Muscle layer of duodenum (tissue), 2 donors: Measurements from ENCODE around the gene SECISBP2.

Source experiments
- H3K27ac ChIP-seq: one replicate; pipeline ENCODE4 v1.7.0; 2013; ENCODE audit warnings: mild to moderate bottlenecking, low read length
- H3K27me3 ChIP-seq: one replicate; pipeline ENCODE4 v1.7.0; 2013; ENCODE audit warnings: low read depth, mild to moderate bottlenecking, control low read depth, low read length
- H3K36me3 ChIP-seq, 2 donors: one replicate each; pipeline ENCODE4 v1.7.0; 2013; ENCODE audit warnings: low read length in 2 of 2, control low read depth in 1 of 2, mild to moderate bottlenecking in 1 of 2; ENCODE audit not compliant: insufficient read depth in 2 of 2, control insufficient read depth in 1 of 2
- H3K4me1 ChIP-seq, 2 donors: one replicate each; pipeline ENCODE4 v1.7.0; 2013; ENCODE audit warnings: low read length in 2 of 2, mild to moderate bottlenecking in 2 of 2, control low read depth in 1 of 2, moderate library complexity in 1 of 2; ENCODE audit not compliant: insufficient read depth in 2 of 2, control insufficient read depth in 1 of 2
- H3K4me3 ChIP-seq, 2 donors: one replicate each; pipeline ENCODE4 v1.7.0; 2013; ENCODE audit warnings: low read length in 2 of 2, low read depth in 1 of 2, mild to moderate bottlenecking in 1 of 2
- H3K9me3 ChIP-seq, 2 donors: one replicate each; pipeline ENCODE4 v1.7.0; 2013; ENCODE audit warnings: low read length in 2 of 2, control low read depth in 1 of 2, mild to moderate bottlenecking in 1 of 2; ENCODE audit not compliant: control insufficient read depth in 1 of 2
- donor health status: healthy.

SECISBP2 gene

GRCh38 chr9:89359751-89360261, 41.5 kb downstream of the SECISBP2 start:
- Histone ChIP-seq H3K4me1 (peaks cover 0 to 15% of the 10 kb centered on the region in 2 donors), H3K9me3 (no peaks in the 10 kb centered on the region), H3K4me3 (no peak overlapping the region), H3K27me3 (no peaks in the 10 kb centered on the region), H3K27ac (no peak overlapping the region), H3K36me3 (peaks cover 58 to 67% of the 10 kb centered on the region in 2 donors)

DNA sequence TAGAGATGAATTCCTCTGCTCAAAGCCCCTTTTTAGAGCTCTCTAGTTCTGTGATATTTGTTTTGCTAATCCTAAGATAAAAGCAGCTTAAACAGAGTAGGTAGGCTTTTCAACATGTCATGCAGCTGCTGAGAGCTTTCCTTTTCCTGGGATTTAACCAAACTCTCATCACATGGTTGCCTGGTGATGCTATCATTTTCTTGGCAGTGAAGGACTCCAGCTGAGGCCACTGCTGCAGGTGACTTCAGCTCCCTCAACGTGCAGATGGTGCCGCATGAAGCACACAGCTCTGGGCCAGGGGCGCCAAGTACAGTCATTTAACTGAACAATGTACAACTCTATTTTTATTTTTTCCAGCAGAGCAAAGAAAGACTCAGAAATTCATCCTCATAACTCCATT, 42.2 kb downstream of the SECISBP2 start:
- H3K4me3 ChIP-seq, result no peak overlapping the region
- H3K4me1 ChIP-seq, result peaks cover 0 to 15% of the 10 kb centered on the region in 2 donors
- peaks cover 51 to 61% of the 10 kb centered on the region in 2 donors for H3K36me3 ChIP-seq
- no peak overlapping the region for H3K27ac ChIP-seq
- no peaks in the 10 kb centered on the region for H3K27me3 ChIP-seq
- H3K9me3 ChIP-seq, result no peaks in the 10 kb centered on the region

DNA sequence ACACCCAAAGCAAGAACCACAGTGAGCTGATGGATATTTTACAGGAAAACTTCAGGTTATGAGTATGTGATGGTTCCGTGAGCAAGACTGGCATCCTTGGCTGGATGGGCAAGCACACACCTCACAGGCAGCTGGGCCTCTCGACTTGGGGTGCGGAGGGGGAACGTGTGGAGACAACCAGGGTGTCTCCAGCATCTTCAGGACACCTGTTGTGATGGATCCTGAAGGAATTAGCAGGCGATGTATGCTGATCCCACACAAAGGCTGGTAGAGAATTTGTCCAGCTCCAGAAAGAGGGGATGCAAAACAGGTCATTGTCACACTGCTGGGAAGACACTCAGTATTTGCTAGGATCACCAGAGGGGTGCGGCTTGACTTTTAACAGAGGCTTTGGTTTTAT, 42.7 kb downstream of the SECISBP2 start:
- H3K9me3 ChIP-seq, result no peaks in the 10 kb centered on the region
- peaks cover 0 to 15% of the 10 kb centered on the region in 2 donors for H3K4me1 ChIP-seq
- no peak overlapping the region for H3K27ac ChIP-seq
- H3K27me3 ChIP-seq, result no peaks in the 10 kb centered on the region
- peaks cover 48 to 57% of the 10 kb centered on the region in 2 donors for H3K36me3 ChIP-seq
- H3K4me3 ChIP-seq, result no peak overlapping the region

- H3K27ac ChIP-seq, result no peak overlapping the region
- no peaks in the 10 kb centered on the region for H3K9me3 ChIP-seq
- peaks cover 45 to 47% of the 10 kb centered on the region in 2 donors for H3K36me3 ChIP-seq
- peaks cover 0 to 15% of the 10 kb centered on the region in 2 donors for H3K4me1 ChIP-seq
- no peaks in the 10 kb centered on the region for H3K27me3 ChIP-seq
- no peak overlapping the region for H3K4me3 ChIP-seq
Observed at GRCh38 chr9:89361816-89362646, 43.7 kb downstream of the SECISBP2 start.

DNA sequence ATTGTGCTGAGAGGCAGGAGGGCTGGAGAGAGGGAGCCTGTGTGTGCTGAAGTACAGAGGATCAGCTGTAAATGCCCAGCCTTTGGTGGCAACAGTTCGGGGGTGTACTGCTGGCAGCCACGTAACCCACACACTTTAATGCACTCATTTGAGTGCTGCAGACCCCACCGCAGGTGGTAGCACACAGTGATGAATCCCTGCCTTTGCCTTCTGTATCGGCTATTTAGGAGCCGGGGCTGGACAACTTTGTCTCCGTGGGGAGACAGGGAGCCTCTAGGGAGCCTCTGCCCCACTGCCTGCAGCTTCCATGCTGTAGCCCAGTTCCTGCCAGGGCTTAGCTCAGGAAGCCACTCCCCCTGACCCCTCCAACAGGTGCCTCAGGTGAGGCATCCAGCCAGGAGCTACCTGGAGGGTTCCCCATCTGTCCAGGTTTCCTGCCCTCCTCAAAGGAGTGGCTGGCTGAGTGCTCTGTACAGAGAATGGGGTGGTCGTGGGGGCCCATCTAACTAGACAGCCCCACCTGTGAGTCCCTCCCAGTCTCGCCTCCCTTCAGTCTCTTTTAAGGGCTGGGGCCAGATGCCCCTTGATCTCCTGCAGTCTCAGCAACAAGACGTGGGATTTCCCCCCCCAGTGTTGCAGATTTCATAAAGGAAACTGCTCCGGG, 44.5 kb downstream of the SECISBP2 start:
- Histone ChIP-seq H3K9me3 (no peaks in the 10 kb centered on the region), H3K27ac (no peak overlapping the region), H3K27me3 (no peaks in the 10 kb centered on the region), H3K36me3 (peaks cover 37 to 40% of the 10 kb centered on the region in 2 donors), H3K4me1 (peaks cover 0 to 15% of the 10 kb centered on the region in 2 donors), H3K4me3 (no peak overlapping the region)

- no peak overlapping the region for H3K4me3 ChIP-seq
- H3K4me1 ChIP-seq, result peaks cover 0 to 10% of the 10 kb centered on the region in 2 donors
- no peaks in the 10 kb centered on the region for H3K27me3 ChIP-seq
- no peak overlapping the region for H3K27ac ChIP-seq
- H3K9me3 ChIP-seq, result no peaks in the 10 kb centered on the region
- peaks cover 32 to 35% of the 10 kb centered on the region in 2 donors for H3K36me3 ChIP-seq
Observed at GRCh38 chr9:89363311-89363670, 45.0 kb downstream of the SECISBP2 start.

- Histone ChIP-seq H3K27me3 (no peaks in the 10 kb centered on the region), H3K4me1 (peaks cover 0 to 8% of the 10 kb centered on the region in 2 donors), H3K36me3 (peaks cover 24 to 29% of the 10 kb centered on the region in 2 donors), H3K4me3 (no peak overlapping the region), H3K27ac (no peak overlapping the region), H3K9me3 (no peaks in the 10 kb centered on the region)
Observed at GRCh38 chr9:89363921-89364665, 45.8 kb downstream of the SECISBP2 start.

DNA sequence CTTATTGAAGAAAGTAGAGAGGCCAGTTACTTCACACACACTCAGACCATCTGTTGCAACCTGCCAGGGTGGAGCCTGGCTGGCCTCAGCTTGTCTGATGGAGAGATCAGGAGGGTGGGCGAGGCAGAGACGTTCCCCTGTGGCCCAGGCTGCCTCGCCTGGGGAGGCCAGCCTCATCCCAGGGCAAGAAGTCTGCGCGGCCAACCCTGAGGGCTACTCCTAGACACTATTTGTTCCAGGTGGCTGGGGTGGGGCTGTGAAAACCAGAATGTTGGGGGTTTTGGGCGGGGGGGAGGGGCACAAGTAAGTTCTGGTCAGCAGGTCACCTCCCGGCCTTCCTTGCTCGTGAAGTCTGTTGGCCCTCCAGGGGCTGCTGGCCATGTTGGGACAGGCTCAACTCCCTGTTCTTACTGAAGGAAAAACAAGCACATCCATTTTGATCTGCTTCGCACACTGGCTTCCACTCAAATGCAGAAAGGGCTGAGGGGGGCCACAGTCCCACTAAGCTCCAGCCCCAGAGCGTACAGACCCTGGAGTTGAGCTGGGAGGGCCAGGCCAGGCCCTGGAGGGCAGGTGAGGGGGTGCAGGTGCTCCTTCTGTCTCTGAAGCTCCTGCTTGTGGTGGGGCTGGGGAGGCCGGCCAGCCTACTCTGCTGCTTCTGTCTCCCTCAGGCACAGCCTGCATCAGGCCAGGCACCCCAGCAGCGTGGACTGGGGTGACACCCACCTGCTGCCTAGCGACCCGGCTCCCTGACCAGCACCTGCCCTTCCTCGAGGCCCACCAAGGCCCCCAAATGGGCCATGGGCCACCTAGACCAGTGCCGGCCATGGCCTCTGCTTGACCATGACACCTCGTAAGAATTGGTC, 46.6 kb downstream of the SECISBP2 start:
- no peak overlapping the region for H3K27ac ChIP-seq

DNA sequence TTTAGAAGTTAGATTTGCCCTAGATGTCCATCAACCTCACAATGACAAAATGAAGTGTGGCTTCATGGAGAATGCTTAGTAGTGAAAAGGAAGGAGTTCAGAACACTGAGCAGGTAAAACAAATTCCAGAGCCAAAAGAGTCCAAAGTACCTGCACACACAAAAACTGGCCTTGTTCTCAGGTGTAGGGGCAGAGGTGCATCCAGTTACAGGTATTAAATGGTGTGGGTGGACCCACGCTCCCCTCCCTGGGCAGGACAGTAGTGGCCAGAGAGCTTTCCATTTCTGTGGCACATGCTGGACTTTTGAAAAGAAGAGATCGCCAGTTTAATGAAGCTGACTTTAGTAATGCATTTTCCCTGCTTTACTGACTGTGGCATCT, 47.2 kb downstream of the SECISBP2 start:
- Histone ChIP-seq H3K4me1 (no peaks in the 10 kb centered on the region), H3K27ac (no peak overlapping the region), H3K27me3 (no peaks in the 10 kb centered on the region), H3K9me3 (no peaks in the 10 kb centered on the region), H3K4me3 (no peak overlapping the region), H3K36me3 (peaks cover 17 to 23% of the 10 kb centered on the region in 2 donors)

More for the DNA sequence above, 46.6 kb downstream of the SECISBP2 start:
- no peak overlapping the region for H3K4me3 ChIP-seq
- no peaks in the 10 kb centered on the region for H3K9me3 ChIP-seq
- H3K36me3 ChIP-seq, result peaks cover 20 to 25% of the 10 kb centered on the region in 2 donors
- peaks cover 0 to 3% of the 10 kb centered on the region in 2 donors for H3K4me1 ChIP-seq
- H3K27me3 ChIP-seq, result no peaks in the 10 kb centered on the region

GRCh38 chr9:89366711-89367110, 48.4 kb downstream of the SECISBP2 start:
- Histone ChIP-seq H3K4me1 (no peaks in the 10 kb centered on the region), H3K4me3 (no peak overlapping the region), H3K27me3 (no peaks in the 10 kb centered on the region), H3K36me3 (peaks cover 6 to 11% of the 10 kb centered on the region in 2 donors), H3K9me3 (no peaks in the 10 kb centered on the region), H3K27ac (no peak overlapping the region)
